Stromal cell of bone marrow (primary cell): ENCODE measurements around the gene CYBA.
"Not testable (repeated sequence)": the region's sequence is repeated elsewhere in the genome, so short reads cannot be mapped to it uniquely, and the experiment has no call there.

Experiments
- DNase-seq: peaks from one replicate; pipeline ENCODE4 v3.0.0-alpha.2; 2012; ENCODE audit warnings: low read depth

The CYBA gene

GRCh38 chr16:88613293-88613692, 37.6 kb downstream of the CYBA start:
- no peak for DNase-seq

- DNase-seq, result no peak
These were observed 39.7 kb downstream of the CYBA start for GRCh38 chr16:88610909-88611812.

- DNase-seq, result no peak
These were observed 40.8 kb downstream of the CYBA start for GRCh38 chr16:88610080-88610479.

- DNase-seq, result not testable (repeated sequence)
These were observed 41.4 kb downstream of the CYBA start for GRCh38 chr16:88609426-88609825.

DNA sequence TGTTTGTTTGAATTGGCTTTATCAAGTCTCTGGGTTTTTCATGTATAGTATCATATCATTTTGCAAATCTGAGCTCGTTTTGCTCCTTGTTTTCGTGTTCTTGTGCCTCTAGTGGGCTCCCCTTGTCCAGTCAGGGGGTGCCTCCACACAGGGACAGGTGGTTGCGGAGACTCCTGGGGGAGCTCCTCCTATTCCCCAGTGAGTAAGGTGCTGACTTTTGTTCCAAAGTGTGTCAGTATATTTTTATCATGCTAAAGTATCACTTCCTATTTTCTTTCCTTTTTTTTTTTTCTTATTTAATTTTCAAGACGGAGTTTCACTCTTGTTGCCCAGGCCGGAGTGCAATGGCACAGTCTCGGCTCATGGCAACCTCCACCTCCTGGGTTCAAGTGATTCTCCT, 42.8 kb downstream of the CYBA start:
- DNase-seq, result no peak

DNA sequence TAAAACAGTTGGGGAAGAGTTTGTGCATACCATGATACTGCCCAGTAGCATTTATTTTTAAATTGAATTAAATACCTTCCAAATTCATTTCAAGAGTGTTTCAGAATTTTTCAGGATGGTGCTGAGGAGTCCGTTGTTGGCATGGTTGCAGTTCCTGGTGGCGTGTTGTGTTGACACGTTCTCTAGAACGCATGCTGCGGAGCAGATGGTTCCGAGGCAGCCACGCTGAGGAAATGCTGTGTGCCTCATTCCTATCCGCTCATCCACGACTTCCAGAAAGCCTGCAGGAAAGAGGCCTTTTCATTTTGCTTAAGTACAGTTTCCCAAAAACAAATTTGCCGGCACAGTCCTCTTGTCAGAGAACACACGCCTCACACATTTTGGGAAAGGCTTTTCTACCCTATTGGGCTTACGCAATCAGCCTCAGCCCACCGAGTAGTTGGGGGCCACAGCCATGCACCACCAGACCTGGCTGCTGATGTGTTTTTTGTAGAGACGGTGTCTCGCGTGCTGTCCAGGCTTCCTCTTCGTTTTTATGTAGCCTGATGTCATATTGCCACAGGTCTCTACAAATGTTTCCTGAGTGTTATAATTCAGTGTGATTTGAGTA, 44.6 kb downstream of the CYBA start:
- no peak for DNase-seq

DNA sequence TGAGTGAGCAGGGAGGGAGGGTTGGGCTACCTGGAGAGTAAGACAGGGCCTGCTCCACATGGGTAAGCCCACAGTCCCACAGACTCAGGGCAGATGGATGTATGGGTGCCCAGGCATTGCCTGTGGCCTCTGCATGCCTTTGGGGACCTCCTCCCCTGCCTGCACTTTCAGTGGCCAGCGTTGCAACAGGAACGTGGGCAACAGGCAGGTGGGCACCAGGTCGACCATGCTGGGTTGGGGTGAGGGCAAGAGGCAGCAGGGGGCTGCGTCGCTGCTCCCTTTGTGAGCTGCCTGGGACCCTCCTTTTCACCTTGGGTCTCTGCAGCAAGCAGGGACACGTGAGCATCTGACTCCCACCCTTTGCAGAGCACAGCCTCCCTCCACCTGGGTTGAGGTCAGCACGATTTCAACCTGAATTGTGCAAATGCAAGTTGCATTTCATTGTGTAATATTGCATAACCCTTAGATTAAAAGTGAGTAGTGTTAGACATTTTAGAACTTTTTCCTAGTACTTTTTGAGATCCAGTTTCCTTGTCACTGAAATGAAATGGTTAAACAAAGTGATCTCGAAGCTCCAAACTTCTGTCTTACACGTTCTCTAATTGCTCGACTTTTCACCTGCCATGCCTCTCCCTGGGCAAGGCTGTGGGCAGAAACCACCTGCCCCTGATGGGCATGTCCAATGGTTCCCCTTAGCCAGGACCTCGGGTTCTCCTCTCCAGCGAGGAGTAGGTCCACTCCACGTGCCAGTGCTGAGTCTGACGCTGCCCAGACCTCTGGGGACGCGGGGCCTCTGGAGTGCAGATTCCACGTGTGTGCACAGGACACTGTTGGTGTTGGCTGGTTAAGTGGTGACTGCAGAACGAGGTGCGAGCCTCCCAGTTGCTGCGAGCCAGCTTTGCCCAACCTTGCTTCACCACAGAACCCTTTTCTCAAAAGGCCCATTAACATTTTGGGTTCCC, 45.4 kb downstream of the CYBA start:
- no peak for DNase-seq

DNA sequence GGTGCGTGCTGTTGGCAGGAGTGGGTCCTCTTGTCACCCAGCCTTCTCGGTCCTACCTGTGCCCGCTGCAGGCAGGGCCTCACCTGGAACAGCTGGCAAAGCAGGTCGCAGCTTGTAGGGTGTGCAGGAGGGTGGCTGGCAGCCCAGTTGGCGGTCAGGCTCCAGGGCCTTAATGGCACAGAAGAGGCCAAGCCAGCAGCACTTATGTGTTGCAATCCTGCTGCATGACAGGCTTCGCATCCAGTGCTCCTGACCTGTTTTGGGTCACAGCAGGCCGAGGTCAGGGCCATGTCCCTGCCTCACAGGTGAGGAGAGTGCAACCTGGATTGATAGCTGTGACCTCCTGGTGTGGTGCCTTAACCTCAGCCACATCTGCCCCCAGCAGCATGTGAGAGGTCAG, 48.8 kb downstream of the CYBA start:
- DNase-seq, result no peak

- DNase-seq, result no peak
These were observed 49.4 kb downstream of the CYBA start for GRCh38 chr16:88601313-88602036.

GRCh38 chr16:88600539-88600896, 50.3 kb downstream of the CYBA start:
- no peak for DNase-seq

GRCh38 chr16:88599825-88600538, 50.9 kb downstream of the CYBA start:
- DNase-seq, result no peak

DNA sequence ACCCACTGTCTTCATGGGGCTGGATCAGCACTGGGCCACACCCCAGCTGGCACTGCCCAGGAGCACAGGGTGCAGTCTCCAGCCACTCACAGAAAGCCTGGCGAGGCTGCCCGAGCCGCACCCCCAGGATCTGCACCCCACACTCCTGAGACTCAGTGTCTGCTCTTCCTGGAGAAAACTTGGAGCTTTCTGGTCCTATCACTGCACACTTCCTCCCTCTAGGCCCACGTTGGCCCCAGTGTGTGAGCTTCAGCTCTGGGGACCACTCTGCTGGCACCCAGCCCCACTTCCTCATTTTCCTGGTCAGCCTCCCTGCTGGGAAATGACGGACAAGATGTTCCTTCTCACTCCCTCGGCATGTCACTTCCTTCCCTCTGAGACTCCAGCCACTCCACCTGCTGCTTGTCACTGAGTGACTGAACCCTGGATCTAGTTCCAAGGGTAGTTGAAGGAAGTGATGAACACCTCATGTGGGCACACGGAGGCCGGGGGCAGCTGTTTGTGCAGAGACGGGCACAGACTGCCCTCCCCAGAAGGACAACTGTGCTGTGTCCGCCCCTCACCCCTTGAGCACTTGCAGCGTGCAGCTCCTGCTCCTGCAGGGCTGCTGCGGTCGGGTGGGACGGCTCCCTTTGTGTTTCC, 51.6 kb downstream of the CYBA start:
- no peak for DNase-seq

DNA sequence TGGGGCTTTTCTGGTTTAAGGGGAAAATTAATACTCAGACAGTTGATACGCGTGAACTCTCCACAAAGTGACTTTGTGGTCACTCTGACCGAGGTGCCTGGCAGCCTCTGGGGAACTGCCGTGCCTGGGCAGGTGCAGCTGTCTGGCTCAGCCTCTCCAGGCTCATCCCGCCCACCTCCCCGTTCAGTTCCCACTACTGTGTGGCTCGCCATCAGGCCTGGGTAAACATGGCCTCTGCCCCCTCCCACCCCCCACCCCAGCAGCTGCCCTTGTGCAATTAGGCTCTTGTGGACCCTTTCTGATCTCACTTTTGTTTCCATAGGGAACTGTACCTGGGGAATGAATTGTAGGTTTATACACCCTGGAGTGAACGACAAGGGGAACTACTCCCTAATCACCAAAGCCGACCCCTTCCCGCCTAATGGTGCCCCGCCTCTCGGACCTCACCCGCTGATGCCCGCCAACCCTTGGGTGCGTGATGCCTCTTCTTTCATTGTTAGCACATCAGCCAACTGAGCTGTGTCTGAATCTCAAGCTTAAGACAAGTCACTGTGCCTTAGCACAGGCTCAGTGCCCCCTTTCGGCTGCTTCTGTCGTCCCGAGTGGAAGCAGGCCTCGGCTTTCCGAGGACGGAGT, 52.9 kb downstream of the CYBA start:
- no peak for DNase-seq

GRCh38 chr16:88596483-88596882, 54.4 kb downstream of the CYBA start:
- DNase-seq, result peak; percentile 5

DNA sequence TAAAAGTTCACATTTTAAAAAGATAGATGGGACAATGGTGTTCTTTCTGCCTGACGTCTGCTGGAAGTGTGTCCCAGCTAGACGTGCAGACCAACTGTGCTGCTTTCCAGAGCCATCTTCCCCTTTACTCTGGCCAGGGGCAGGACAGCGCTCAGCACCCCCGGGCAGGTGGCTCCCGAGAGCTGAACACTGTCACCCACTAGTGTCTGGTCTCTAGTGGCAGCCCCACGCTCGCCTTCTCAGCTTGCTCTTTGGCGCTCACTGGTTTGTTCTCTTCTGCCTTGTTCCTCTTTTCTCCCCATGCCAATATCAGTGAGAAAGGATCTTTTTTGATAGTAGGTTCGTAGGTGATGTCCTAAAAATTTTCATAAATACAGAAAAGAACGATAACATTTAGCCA, 54.9 kb downstream of the CYBA start:
- DNase-seq, result no peak

- no peak for DNase-seq
These were observed 55.8 kb downstream of the CYBA start for GRCh38 chr16:88595101-88595500.

DNA sequence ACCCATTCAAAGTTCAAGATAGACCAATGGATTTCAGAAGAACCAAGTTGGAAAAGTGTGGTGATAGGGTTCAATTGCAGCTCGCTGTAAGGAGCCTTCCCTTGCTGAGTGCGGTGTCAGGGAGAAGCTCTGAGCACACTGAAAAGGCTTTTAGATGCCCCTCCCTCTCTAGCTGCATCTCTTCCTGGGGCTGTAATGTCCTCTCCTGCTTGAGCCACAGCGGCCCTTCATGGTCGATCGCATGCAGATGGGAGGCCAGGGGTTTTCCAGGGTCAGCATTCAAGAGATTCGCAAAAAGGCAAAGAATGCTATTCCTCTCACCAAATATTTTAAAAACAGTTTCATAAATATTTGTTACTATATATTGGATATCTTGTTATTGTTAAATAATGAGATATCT, 56.9 kb downstream of the CYBA start:
- DNase-seq, result no peak

DNA sequence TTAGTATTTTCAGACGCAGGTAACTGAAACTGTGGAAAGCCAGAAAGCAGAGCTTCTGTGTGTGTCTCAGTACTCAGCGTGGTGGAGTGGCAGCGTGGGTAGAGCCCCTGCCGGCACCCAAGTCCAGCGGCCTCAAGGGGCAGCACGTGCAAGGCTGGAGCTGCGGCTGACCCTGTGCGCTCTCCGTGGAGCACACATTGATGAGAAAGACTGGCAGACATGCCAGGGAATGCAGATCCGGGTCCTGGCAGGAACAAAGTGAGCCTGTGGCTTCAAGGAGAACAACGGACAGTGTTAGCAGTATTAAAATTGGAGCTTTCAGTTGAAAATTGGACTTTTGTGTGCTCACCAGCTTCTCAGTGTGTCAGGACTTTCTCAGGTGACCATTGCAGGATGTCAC, 57.4 kb downstream of the CYBA start:
- DNase-seq, result no peak
